Kidney epithelial cell (primary cell): ENCODE results near the gene ETV7. TPM values are rescaled to one million over a fixed set of nuclear protein-coding genes. Genes with fewer than 3 reads are reported as not detected.
"Not testable (repeated sequence)": the region's sequence is repeated elsewhere in the genome, so short reads cannot be mapped to it uniquely, and the experiment has no call there.

Experiments
- DNase-seq: peaks from one replicate; pipeline ENCODE4 v3.0.0-alpha.2; 2010; ENCODE audit warnings: low read depth
- H3K27me3 ChIP-seq: 2 replicates; pipeline ENCODE4 v1.6.0; 2011; ENCODE audit warnings: low read length; ENCODE audit not compliant: control insufficient read depth, insufficient read depth
- H3K36me3 ChIP-seq: 2 replicates; pipeline ENCODE4 v1.5.1; 2011; ENCODE audit warnings: low read length; ENCODE audit not compliant: control insufficient read depth, insufficient read depth
- H3K4me3 ChIP-seq: 2 replicates; pipeline ENCODE4 v1.5.1; 2011; ENCODE audit warnings: low read depth, mild to moderate bottlenecking, control low read depth, low read length
- CTCF ChIP-seq: IDR thresholded peaks from 2 replicates; pipeline ENCODE4 v1.5.1; 2011; ENCODE audit warnings: mild to moderate bottlenecking, moderate library complexity, low read length, control low read depth, inconsistent platforms; ENCODE audit not compliant: insufficient read depth, poor library complexity, severe bottlenecking
- total RNA-seq: library from RNA; depleted of rRNA; stranded (reverse); fragments of >200 nt; gene quantifications from 2 replicates; pipeline ENCODE4 v1.2.3, GENCODE V29; 2015

The ETV7 gene
- total RNA-seq, 1 donor from 2014 or later: 8.4 TPM

- no peak overlapping the region for H3K4me3 ChIP-seq
- TF ChIP-seq CTCF: no peak
- no peaks in the 10 kb centered on the region for H3K36me3 ChIP-seq
- no peaks in the 10 kb centered on the region for H3K27me3 ChIP-seq
- DNase-seq: no peak
Measured at GRCh38 chr6:36367743-36368142, 19.7 kb downstream of the ETV7 start.

- H3K4me3 ChIP-seq: no peak overlapping the region
- no peaks in the 10 kb centered on the region for H3K27me3 ChIP-seq
- TF ChIP-seq CTCF: no peak
- H3K36me3 ChIP-seq: no peaks in the 10 kb centered on the region
- DNase-seq: no peak
Measured at GRCh38 chr6:36364669-36365479, 22.6 kb downstream of the ETV7 start.

DNA sequence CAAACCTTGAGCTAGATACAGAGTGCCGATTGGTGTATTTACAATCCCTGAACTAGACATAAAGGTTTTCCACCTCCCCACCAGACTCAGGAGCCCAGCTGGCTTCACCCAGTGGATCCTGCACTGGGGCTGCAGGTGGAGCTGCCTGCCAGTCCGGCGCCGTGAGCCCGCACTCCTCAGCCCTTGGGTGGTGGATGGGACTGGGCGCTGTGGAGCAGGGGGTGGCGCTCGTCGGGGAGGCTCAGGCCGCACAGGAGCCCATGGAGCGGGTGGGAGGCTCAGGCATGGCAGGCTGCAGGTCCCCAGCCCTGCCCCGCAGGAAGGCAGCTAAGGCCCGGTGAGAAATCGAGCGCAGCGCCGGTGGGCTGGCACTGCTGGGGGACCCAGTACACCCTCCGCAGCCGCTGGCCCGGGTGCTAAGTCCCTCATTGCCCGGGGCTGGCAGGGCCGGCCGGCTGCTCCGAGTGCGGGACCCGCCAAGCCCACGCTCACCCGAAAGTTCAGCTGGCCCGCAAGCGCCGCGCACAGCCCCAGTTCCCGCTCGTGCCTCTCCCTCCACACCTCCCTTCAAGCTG, 23.3 kb downstream of the ETV7 start:
- not testable (repeated sequence) for H3K27me3 ChIP-seq, H3K36me3 ChIP-seq, DNase-seq, H3K4me3 ChIP-seq

GRCh38 chr6:36363371-36363752, 24.1 kb downstream of the ETV7 start:
- not testable (repeated sequence) for H3K36me3 ChIP-seq, H3K4me3 ChIP-seq, H3K27me3 ChIP-seq, DNase-seq

DNA sequence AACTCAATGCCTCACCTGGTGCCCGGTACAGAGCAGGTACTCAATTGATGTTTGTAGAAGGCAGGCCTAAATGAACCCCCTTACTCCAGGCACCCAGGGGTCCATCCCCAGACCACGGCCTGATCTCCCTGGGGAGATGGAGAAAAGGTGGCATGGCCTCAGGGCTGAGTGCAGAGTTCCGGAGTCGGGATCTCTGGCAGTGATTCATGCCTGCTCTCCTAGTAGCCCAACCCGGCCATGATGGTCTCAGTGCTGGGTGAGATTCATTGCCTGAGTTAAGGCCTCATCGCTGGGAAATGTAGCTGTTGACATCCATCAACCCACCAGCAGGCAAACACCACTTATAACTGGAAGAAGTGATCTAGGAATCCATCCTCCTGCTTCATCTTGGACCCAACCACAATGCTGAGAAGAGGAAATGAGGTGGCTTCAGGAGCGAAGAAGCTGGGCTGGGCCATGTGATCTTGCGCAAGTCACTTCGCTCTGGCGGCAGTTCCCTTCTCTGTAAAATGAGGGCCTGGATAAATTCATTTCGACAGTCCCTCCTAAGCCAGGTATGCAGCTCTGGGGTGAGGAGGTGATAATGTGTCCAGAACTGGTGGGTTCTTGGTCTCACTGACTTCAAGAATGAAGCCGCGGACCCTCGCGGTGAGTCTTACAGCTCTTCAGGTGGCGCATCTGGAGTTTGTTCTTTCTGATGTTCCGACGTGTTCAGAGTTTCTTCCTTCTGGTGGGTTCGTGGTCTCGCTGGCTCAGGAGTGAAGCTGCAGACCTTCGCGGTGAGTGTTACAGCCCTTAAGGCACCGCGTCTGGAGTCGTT, 24.7 kb downstream of the ETV7 start:
- no peak for DNase-seq
- no peaks in the 10 kb centered on the region for H3K27me3 ChIP-seq
- no peak overlapping the region for H3K4me3 ChIP-seq
- no peak for TF ChIP-seq CTCF
- H3K36me3 ChIP-seq: no peaks in the 10 kb centered on the region

GRCh38 chr6:36361071-36361470, 26.4 kb downstream of the ETV7 start:
- H3K36me3 ChIP-seq: no peaks in the 10 kb centered on the region
- H3K4me3 ChIP-seq: no peak overlapping the region
- no peak for TF ChIP-seq CTCF
- no peaks in the 10 kb centered on the region for H3K27me3 ChIP-seq
- DNase-seq: no peak
